Astrocyte (in vitro differentiated cells and primary cell): ENCODE results near the gene C17orf100.
A peak's percentile ranks its signal among the peaks of the same experiment; 100 is the strongest.

ENCODE experiments used
- CTCF ChIP-seq: IDR thresholded peaks from 2 replicates; pipeline ENCODE4 v1.5.1; 2011; ENCODE audit warnings: low read depth, mild to moderate bottlenecking, inconsistent platforms, low read length, moderate library complexity; ENCODE audit not compliant: insufficient read depth
- EZH2 ChIP-seq: IDR thresholded peaks from 2 replicates; pipeline ENCODE4 v1.6.1; 2012; ENCODE audit warnings: mild to moderate bottlenecking, low read length, inconsistent platforms; ENCODE audit not compliant: insufficient read depth

GRCh38 chr17:6654841-6655731, 3.5 kb downstream of the C17orf100 start:
- TF ChIP-seq CTCF (no peak), EZH2 (peak; percentile 61)
